Lung microvascular endothelial cell (primary cell): ENCODE results near the gene MMP7. TPM values are rescaled to one million over a fixed set of nuclear protein-coding genes. Genes with fewer than 3 reads are reported as not detected.
"Not testable (repeated sequence)": the region's sequence is repeated elsewhere in the genome, so short reads cannot be mapped to it uniquely, and the experiment has no call there.

Source experiments
- DNase-seq, 2 donors: peaks; one replicate each; pipeline versions ENCODE4 v3.0.0 to v3.0.0-alpha.2; 2010; ENCODE audit warnings: low read depth in 2 of 2
- total RNA-seq: library from RNA; depleted of rRNA; stranded (reverse); fragments of >200 nt; gene quantifications from 2 replicates; pipeline ENCODE4 v1.2.1, GENCODE V29; 2014

Gene MMP7
- total RNA-seq, 1 donor from 2014 or later: 0.20 TPM

GRCh38 chr11:102539567-102539966, 9.0 kb upstream of the MMP7 start:
- no peak for DNase-seq

GRCh38 chr11:102538932-102539331, 8.4 kb upstream of the MMP7 start:
- no peak for DNase-seq

- DNase-seq: no peak
Measured at GRCh38 chr11:102534261-102534872, 3.8 kb upstream of the MMP7 start.

GRCh38 chr11:102528618-102529017, 1.9 kb downstream of the MMP7 start:
- no peak for DNase-seq

GRCh38 chr11:102527684-102528083, 2.9 kb downstream of the MMP7 start:
- no peak for DNase-seq

GRCh38 chr11:102527041-102527440, 3.5 kb downstream of the MMP7 start:
- no peak for DNase-seq

- no peak for DNase-seq
Measured at GRCh38 chr11:102523887-102524286, 6.7 kb downstream of the MMP7 start.

GRCh38 chr11:102523189-102523570, 7.4 kb downstream of the MMP7 start:
- DNase-seq: no peak

- DNase-seq: no peak
Measured at GRCh38 chr11:102522312-102523188, 8.0 kb downstream of the MMP7 start.

GRCh38 chr11:102521121-102521520, 9.4 kb downstream of the MMP7 start:
- no peak for DNase-seq

GRCh38 chr11:102520514-102520913, 10.0 kb downstream of the MMP7 start:
- DNase-seq: no peak

- DNase-seq: no peak
Measured at GRCh38 chr11:102518296-102519094, 12.1 kb downstream of the MMP7 start.

- DNase-seq: no peak
Measured at GRCh38 chr11:102517670-102518069, 12.9 kb downstream of the MMP7 start.

GRCh38 chr11:102516179-102516578, 14.4 kb downstream of the MMP7 start:
- DNase-seq: no peak

- DNase-seq: no peak
Measured at GRCh38 chr11:102513869-102514268, 16.7 kb downstream of the MMP7 start.

GRCh38 chr11:102510439-102511135, 20.0 kb downstream of the MMP7 start:
- no peak for DNase-seq

GRCh38 chr11:102502831-102503230, 27.7 kb downstream of the MMP7 start:
- not testable (repeated sequence) for DNase-seq

GRCh38 chr11:102500829-102501228, 29.7 kb downstream of the MMP7 start:
- DNase-seq: no peak

GRCh38 chr11:102499931-102500330, 30.6 kb downstream of the MMP7 start:
- DNase-seq: no peak

- DNase-seq: no peak
Measured at GRCh38 chr11:102499151-102499550, 31.4 kb downstream of the MMP7 start.

- DNase-seq: no peak
Measured at GRCh38 chr11:102497061-102497460, 33.5 kb downstream of the MMP7 start.
